ENCODE measurements around the gene SLC35F3.
"Not testable (repeated sequence)": the region's sequence is repeated elsewhere in the genome, so short reads cannot be mapped to it uniquely, and the experiment has no call there.

Gene SLC35F3

DNA sequence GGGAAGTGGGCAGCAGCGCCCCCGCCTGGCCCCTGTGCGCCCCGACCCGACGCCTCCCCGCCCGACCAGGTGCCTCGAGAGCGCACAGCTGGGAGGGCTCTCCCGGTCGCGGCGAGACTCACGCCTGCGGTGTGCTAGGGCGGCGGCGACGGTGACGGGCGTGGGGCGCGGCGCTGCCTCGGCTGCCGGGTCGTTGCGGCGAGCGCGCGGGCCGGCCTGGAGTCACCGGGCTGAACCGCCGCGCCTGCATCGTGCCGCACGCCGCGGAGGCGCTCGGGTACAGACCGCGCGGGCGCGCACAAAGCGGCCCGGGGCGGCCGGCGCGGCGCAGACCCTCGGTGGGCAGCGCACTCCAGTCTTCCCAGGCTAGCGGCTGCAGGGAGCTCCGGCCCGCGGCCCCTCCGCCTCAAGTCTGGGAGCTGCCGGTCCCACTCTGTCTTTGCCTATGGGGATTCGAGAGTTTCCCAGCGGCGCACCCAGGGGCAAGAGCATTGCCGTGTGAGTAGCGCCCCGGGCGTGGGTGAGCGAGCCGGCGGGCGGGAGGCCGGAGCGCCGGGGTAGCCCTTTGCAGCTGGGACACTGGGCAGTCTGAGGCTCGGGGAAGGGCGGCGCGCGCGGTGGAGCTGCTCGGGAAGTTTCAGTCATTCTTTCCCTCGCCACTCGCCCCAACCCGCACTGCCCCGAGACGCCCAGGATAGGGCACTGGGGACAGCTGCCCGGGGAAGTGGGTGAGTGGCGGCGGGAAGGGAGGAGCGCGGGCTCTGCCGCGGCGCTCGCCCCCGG, at the start of gene SLC35F3:
TSS of gene SLC35F3 (plus strand) at position 44 of the 783 bp plus-strand sequence.
- no peak for DNase-seq (ENCODE audit: low read depth in 2 of 2)

DNA sequence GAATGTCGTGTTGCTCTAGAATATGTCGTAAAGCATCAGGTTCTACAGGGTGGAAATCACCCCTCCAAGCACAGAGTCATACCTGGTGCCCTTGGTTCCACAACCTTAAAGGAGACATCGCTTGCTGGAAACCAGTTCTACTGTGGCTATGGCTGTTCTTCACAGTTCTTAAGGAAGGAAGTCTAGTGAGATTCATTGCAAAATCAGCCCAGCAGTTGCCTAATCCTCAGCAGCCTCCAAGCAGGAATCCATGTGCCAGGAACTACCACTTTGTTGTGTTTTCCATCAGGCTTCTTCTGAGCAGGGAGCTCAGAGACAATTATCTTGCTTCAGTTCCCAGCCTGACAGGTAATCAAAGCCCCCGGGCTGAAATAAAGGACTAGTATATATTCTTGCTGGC, 45.0 kb upstream of the SLC35F3 start:
- DNase-seq (ENCODE audit: low read depth in 2 of 2), result no peak

DNA sequence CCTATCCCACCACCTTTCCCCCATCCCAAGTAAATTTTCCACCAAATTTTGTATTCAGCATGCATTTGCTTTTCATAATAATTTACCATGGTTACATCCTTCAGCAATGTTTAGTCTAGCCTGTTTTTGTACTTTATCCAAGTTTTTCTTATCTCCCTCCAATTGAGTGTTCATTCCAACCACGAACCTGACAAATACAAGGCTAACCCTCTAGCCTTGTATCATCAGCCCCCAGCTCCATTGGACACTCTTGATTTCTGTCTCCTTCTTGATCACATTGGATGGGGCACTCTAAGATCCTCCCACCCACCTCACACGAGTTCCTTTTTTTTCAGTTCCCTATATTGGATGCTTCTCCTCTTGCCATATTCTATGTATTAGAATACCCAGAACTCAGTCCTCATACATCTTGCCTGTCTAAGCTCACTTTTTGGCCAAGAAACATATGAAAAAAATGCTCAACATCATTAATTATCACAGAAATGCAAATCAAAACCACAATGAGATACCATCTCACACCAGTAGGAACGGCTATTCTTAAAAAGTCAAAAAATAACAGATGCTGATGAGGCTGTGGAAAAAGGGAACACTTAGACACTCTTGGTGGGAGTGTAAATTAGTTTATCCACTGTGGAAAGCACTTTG, 40.5 kb upstream of the SLC35F3 start:
- no peak for DNase-seq (ENCODE audit: low read depth in 2 of 2)

DNA sequence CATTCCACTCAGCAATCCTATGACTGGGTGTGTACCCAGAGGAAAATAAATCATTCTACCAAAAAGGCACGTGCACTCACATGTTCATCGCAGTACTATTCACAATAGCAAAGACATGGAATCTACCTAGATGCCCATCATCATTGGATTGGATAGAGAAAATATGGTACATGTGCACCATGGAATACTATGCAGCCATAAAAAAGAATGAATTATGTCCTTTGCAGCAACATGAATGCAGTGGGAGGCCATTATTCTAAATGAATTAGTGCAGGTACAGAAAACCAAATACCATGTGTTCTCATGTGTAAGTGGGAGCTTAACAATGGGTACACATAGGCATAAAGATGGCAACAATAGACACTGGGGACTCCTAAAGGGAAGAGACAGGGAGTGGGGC, 39.9 kb upstream of the SLC35F3 start:
- DNase-seq (ENCODE audit: low read depth in 2 of 2), result no peak

GRCh38 chr1:233865216-233865615, 39.3 kb upstream of the SLC35F3 start:
- no peak for DNase-seq (ENCODE audit: low read depth in 2 of 2)

DNA sequence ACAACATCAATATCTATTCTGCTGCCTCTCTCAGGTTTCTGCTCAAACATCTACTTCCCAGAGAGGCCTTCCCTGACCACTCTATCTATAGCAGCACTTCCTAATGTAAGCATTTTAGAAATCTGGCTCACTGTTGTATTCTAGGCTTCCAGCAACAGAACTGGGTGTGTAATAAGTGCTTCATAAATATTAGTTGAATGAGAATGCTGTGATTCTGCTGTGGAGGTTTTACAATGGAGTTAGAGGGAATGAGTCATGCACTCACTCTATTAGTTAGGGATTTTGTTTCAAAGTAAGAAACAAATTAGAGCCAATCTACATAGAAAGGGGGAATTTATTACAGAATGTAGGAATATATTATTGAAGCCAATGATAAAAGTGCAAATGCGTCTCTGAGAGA, 38.6 kb upstream of the SLC35F3 start:
- DNase-seq (ENCODE audit: low read depth in 2 of 2), result no peak

DNA sequence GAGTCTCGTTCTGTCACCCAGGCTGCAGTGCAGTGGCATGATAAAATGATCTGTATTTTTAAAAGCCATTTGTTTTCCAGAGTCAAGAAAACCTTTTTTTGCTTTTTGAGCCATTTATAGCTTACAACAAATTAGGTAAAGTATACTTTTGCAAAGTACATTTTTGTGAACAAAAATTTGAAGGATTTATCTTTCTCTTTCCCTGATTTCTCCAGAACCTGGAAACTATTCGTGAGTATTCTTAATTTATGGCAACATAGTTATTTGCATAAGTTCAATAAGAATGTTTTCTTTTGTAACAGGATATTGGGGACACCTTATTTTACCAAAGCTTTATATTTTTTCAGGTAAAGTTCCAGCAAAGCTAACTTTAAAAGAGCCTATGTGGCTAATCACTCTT, 37.4 kb upstream of the SLC35F3 start:
- no peak for DNase-seq (ENCODE audit: low read depth in 2 of 2)

GRCh38 chr1:233868461-233868860, 36.0 kb upstream of the SLC35F3 start:
- no peak for DNase-seq (ENCODE audit: low read depth in 2 of 2)

DNA sequence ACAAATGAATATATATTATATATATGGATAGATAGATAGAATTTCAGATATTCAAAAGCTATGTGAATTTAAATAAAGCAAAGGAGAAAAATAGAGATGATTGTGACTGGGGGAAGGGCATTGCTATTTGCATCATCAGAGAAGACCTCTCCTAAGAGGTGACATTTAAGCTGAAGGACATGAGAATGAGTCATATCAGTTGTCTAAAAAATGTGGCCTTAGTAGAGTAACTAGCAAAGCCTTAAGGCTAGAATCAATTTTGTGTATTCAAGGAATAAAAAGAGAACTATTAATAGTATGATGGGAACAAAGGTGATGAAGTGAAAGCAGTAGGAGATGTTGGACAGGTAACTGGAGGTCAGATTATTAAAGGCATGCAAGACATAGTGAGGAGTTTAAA, 34.8 kb upstream of the SLC35F3 start:
- no peak for DNase-seq (ENCODE audit: low read depth in 2 of 2)

DNA sequence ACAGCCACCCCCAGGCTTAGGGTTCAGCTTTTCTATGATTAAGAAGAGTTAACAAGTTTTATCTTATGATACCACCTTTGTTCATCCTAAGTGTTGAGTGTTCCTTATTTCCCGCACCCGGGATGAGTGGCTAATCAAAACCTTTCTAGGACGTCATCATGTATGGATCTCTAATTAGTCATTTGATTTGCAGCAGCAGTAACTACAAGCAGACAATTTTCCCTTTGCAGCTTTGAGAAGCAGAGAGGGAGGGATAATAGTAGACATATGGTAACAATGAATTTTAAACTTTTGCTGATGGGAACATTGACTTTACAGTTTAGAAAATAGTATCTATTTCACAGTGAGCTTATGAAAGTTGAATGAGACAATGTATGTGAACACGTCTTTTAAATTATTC, 30.8 kb upstream of the SLC35F3 start:
- no peak for DNase-seq (ENCODE audit: low read depth in 2 of 2)

- DNase-seq (ENCODE audit: low read depth in 2 of 2), result no peak
Measured at GRCh38 chr1:233879841-233880240, 24.6 kb upstream of the SLC35F3 start.

GRCh38 chr1:233883671-233884070, 20.8 kb upstream of the SLC35F3 start:
- no peak for DNase-seq (ENCODE audit: low read depth in 2 of 2)

DNA sequence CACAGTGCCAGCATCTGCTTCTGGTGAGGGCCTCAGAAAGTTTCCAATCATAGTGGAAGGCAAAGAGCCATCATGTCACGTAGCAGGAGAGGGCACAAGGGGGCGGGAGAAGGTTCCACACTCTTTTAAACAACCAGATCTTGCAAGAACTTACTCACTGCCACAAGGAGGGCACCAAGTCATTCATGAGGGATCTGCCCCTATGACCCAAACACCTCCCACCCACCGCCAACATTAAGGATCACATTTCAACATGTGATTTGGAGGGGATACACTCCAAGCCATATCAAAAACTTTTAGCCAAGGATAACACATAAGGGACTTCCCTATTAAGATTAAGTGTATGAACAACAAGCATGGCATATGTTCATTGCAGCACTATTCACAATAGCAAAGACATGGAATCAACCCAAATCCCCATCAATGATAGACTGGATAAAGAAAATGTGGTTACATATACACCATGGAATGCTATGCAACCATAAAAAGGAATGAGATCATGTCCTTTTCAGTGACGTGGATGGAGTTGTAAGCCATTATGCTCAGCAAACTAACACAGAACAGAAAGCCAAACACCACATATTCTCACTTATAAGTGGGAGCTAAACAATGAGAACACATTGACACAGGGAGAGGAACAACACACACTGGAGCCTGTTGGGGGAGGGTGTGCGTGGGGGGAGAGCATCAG, 19.9 kb upstream of the SLC35F3 start:
- DNase-seq (ENCODE audit: low read depth in 2 of 2), result no peak

GRCh38 chr1:233885196-233885920, 19.1 kb upstream of the SLC35F3 start:
- DNase-seq (ENCODE audit: low read depth in 2 of 2), result no peak

DNA sequence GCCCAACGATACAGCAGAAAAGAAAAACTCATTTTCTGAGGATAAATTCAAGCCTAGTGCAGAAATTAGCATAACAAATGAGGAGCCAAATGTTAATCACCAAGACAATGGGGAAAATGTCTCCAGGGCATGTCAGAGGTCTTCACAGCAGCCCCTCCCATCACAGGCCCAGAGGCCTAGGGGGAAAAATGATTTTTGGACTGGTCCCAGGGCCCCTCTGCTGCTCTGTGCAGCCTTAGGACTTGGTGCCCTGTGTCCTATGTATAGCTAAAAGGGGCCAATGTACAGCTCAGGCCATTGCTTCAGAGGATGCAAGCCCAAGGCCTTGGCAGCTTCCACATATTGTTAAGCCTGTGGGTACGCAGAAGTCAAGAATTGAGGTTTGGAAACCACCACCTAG, 13.3 kb upstream of the SLC35F3 start:
- DNase-seq (ENCODE audit: low read depth in 2 of 2), result not testable (repeated sequence)

GRCh38 chr1:233897325-233898162, 6.9 kb upstream of the SLC35F3 start:
- no peak for DNase-seq (ENCODE audit: low read depth in 2 of 2)

GRCh38 chr1:233901495-233901894, 3.0 kb upstream of the SLC35F3 start:
- no peak for DNase-seq (ENCODE audit: low read depth in 2 of 2)

GRCh38 chr1:233905416-233906051, 1.1 kb downstream of the SLC35F3 start:
- no peak for DNase-seq (ENCODE audit: low read depth in 2 of 2)

DNA sequence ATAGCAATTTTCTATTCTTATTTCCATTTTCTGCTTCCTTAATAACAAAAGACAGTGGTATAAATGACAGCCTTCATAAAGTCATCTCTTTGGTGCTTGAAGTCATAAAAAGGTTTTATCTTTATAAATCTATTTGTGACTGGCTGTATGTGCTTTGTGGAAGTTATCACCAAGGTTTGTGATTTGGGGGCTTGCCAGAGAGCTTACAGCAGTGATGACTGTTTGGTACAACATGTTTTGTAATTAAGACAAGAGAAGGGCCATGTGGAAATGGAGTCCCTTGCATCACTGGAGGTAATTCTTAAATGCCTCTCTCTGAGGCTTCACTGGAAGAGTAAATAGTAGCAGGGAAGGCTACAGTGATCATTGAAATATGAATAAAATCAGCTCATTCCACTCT, 2.7 kb downstream of the SLC35F3 start:
- DNase-seq (ENCODE audit: low read depth in 2 of 2), result no peak

- no peak for DNase-seq (ENCODE audit: low read depth in 2 of 2)
Measured at GRCh38 chr1:233908092-233908491, 3.6 kb downstream of the SLC35F3 start.

DNA sequence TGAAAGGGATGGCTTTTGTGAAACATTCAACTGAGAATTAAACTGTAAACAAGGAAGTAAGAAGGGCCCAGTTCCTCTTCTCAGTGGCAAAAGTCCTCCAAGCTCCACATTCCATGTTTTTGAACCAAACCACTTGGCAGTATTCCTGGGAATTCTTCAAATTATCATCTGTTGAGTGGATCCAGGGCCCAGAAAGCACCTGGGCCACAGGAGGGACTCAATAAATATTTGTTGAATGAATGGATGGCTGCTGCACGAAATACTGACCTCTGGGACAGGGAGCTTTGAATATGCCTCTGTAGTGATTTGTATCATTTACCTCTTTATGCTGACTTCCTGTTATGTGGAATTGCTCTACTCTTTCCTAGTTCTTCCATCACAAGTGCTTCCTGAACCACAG, 4.7 kb downstream of the SLC35F3 start:
- no peak for DNase-seq (ENCODE audit: low read depth in 2 of 2)

Data from stimulated activated CD8-positive, alpha-beta memory T cell treated with anti-CD3 and anti-CD28 coated beads, Interleukin-7, amount 100 ng/mL, for 4 hours (primary cell).